ENCODE results near the gene NOB1.

- TF ChIP-seq CTCF (IDR thresholded peaks at IDR 0.05) (no peak), POLR2AphosphoS5 (IDR thresholded peaks at IDR 0.05) (no peak)
Observed at GRCh38 chr16:69787883-69788282, 33.2 kb upstream of the NOB1 start.
